Coronary artery (tissue), 2 donors: ENCODE data around the gene ACSM3.

Source experiments
- DNase-seq: peaks from one replicate; pipeline ENCODE4 v3.0.0-alpha.2; 2017; ENCODE audit warnings: low spot score
- H3K27ac ChIP-seq, 2 donors: fragments of 200-600 bp; sonication (generic); one replicate each; pipeline ENCODE4 v1.5.1; 2016 to 2019
- H3K4me3 ChIP-seq: fragments of 200-600 bp; sonication (generic); 2 replicates; pipeline ENCODE4 v1.5.1; 2016; ENCODE audit warnings: mild to moderate bottlenecking, moderate library complexity
- CTCF ChIP-seq: fragments of 200-600 bp; sonication (generic); IDR thresholded peaks from one replicate; pipeline ENCODE4 v1.5.1; 2019; ENCODE audit warnings: antibody characterized with exemption

The ACSM3 gene

GRCh38 chr16:20806168-20807050 lies 42.6 kb downstream of the ACSM3 start, which contains the start of the genes ERI2 and REXO5:
TSS of gene ERI2 (minus strand) at chr16:20806472. CDS start at chr16:20806430, 42 bp downstream.
TSS of gene REXO5 (plus strand) at chr16:20806527. CDS start at chr16:20806954, 427 bp downstream.
- peak within 1 kb of the TSS; percentile 88 to 93 for H3K27ac ChIP-seq
- peak within 1 kb of the TSS; percentile 80 for H3K4me3 ChIP-seq
- peak; percentile 94 for DNase-seq
- peak; percentile 4 for TF ChIP-seq CTCF

- no peak for DNase-seq
- no peak overlapping the region for H3K27ac ChIP-seq
- no peak overlapping the region for H3K4me3 ChIP-seq
- no peak for TF ChIP-seq CTCF
Observed at GRCh38 chr16:20807862-20808261, 44.0 kb downstream of the ACSM3 start.

GRCh38 chr16:20811889-20812439 lies 48.1 kb downstream of the ACSM3 start:
- DNase-seq, result no peak

GRCh38 chr16:20812510-20812909 lies 48.7 kb downstream of the ACSM3 start:
- Histone ChIP-seq H3K27ac (no peak overlapping the region), H3K4me3 (no peak overlapping the region)
- no peak for DNase-seq
- no peak for TF ChIP-seq CTCF

More at GRCh38 chr16:20811889-20812439, 48.1 kb downstream of the ACSM3 start:
- H3K27ac ChIP-seq, result no peak overlapping the region
- no peak for TF ChIP-seq CTCF
- H3K4me3 ChIP-seq, result no peak overlapping the region

- Histone ChIP-seq H3K27ac (no peak overlapping the region), H3K4me3 (no peak overlapping the region)
- no peak for DNase-seq
- TF ChIP-seq CTCF, result no peak
Observed at GRCh38 chr16:20814784-20815183, 51.0 kb downstream of the ACSM3 start.

- TF ChIP-seq CTCF, result no peak
- DNase-seq, result no peak
- Histone ChIP-seq H3K27ac (no peak overlapping the region), H3K4me3 (no peak overlapping the region)
Observed at GRCh38 chr16:20818929-20819585, 55.2 kb downstream of the ACSM3 start.
